MM.1S (cell line): ENCODE results near the gene PBX3.

Experiments used
- DNase-seq: peaks from one replicate; pipeline ENCODE4 v3.0.0-alpha.2; 2015
- H2AFZ ChIP-seq: fragments of 300-600 bp; sonication (generic); 2 replicates; pipeline ENCODE4 v1.6.0; 2016; ENCODE audit warnings: antibody characterized with exemption, low read length
- H3F3A ChIP-seq: fragments of 300-600 bp; sonication (generic); 2 replicates; pipeline ENCODE4 v1.6.1; 2016; ENCODE audit warnings: mild to moderate bottlenecking, antibody characterized with exemption, low read length, moderate library complexity, mixed read lengths; ENCODE audit not compliant: insufficient read depth
- H3K27ac ChIP-seq: fragments of 300-600 bp; sonication (generic); 2 replicates; pipeline ENCODE4 v1.5.1; 2016; ENCODE audit warnings: mild to moderate bottlenecking, low read length
- H3K27me3 ChIP-seq: fragments of 300-600 bp; sonication (generic); replicated peaks from 2 replicates; pipeline ENCODE4 v1.6.0; 2016; ENCODE audit warnings: low read length; ENCODE audit not compliant: insufficient read depth
- H3K36me3 ChIP-seq: fragments of 300-600 bp; sonication (generic); replicated peaks from 2 replicates; pipeline ENCODE4 v1.6.1; 2016; ENCODE audit warnings: mild to moderate bottlenecking, low read length, mixed read lengths; ENCODE audit not compliant: insufficient read depth
- H3K4me1 ChIP-seq: fragments of 300-600 bp; sonication (generic); 2 replicates; pipeline ENCODE4 v1.6.1; 2016; ENCODE audit warnings: low read length, mixed read lengths
- H3K4me2 ChIP-seq: fragments of 300-600 bp; sonication (generic); 2 replicates; pipeline ENCODE4 v1.6.0; 2016; ENCODE audit warnings: low read depth, low read length
- H3K4me3 ChIP-seq: fragments of 300-600 bp; sonication (generic); 2 replicates; pipeline ENCODE4 v1.5.1; 2016; ENCODE audit warnings: low read length, mixed read lengths
- H3K79me2 ChIP-seq: fragments of 300-600 bp; sonication (generic); 2 replicates; pipeline ENCODE4 v1.6.1; 2016; ENCODE audit warnings: mixed run types, low read length, mixed read lengths
- H3K9ac ChIP-seq: fragments of 300-600 bp; sonication (generic); 2 replicates; pipeline ENCODE4 v1.6.1; 2016; ENCODE audit warnings: low read length, mixed read lengths
- H3K9me2 ChIP-seq: fragments of 300-600 bp; sonication (generic); replicated peaks from 2 replicates; pipeline ENCODE4 v1.6.1; 2016; ENCODE audit warnings: mild to moderate bottlenecking, low read length, mixed read lengths; ENCODE audit not compliant: insufficient read depth
- H3K9me3 ChIP-seq: fragments of 300-600 bp; sonication (generic); replicated peaks from 2 replicates; pipeline ENCODE4 v1.6.1; 2016; ENCODE audit warnings: mild to moderate bottlenecking, low read length, mixed read lengths; ENCODE audit not compliant: insufficient read depth
- H4K20me1 ChIP-seq: fragments of 300-600 bp; sonication (generic); 2 replicates; pipeline ENCODE4 v1.6.1; 2016; ENCODE audit warnings: mild to moderate bottlenecking, low read length, moderate library complexity, mixed read lengths; ENCODE audit not compliant: insufficient read depth
- EZH2 ChIP-seq: fragments of 300-600 bp; sonication (generic); optimal IDR thresholded peaks from 2 replicates; pipeline ENCODE3; 2017; ENCODE audit warnings: low read depth, mild to moderate bottlenecking, antibody characterized with exemption, low read length, mixed read lengths
- EZH2phosphoT487 ChIP-seq: fragments of 300-600 bp; sonication (generic); IDR thresholded peaks from 2 replicates; pipeline ENCODE4 v1.6.1; 2018; ENCODE audit warnings: antibody characterized with exemption, low read length
- TF ChIP-seq, protein P1 (sequence below): fragments of 300-600 bp; sonication (generic); IDR thresholded peaks from 2 replicates; pipeline ENCODE4 v1.5.1; 2016; ENCODE audit warnings: antibody characterized with exemption, low read length, mixed read lengths

Gene PBX3

DNA sequence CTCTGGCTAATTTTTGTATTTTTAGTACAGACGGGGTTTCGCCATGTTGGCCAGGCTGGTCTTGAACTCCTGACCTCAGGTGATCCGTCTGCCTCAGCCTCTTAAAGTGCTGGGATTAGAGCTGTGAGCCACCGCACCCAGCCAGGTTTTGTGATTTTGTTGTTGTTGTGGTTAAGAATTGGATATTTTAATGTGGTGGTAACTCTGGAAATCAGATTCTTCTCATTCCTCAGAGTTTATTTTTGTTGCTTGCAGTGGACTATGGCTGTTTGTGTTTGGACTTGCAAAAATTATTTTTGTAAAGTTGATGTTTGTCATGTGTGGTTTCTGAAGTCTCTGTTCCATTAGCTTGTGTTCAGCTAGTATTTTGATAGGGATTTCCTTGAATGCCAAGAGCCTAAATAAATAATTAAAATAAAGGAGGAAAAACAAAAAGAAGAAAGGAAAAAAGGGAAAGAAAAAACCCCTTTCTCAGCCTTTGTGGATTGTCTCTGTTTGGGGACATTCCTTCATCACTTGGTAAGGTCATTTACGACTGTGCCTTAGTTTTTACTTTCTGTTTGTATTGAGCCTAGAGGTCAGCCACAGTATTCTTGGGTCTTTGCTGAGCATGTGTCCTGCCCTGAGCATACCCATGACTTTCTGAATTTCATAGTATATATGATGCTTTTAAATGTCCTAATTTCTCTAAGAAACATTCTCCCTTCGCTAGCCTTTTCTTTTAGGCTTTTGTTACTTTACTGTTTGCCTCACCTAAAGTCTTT, 37.3 kb downstream of the PBX3 start:
- Histone ChIP-seq H3K27me3 (no peaks in the 10 kb centered on the region), H3K36me3 (no peaks in the 10 kb centered on the region), H3K4me1 (peaks cover 8% of the 10 kb centered on the region), H3K4me3 (no peak overlapping the region), H3K27ac (no peak overlapping the region), H3F3A (no peaks in the 10 kb centered on the region), H3K9ac (no peak overlapping the region), H2AFZ (no peak overlapping the region), H3K9me2 (no peaks in the 10 kb centered on the region), H4K20me1 (no peaks in the 10 kb centered on the region), H3K79me2 (no peaks in the 10 kb centered on the region), H3K4me2 (0 out of 2 replicates have a peak overlapping the region, but pooled peaks have one; percentile 6), H3K9me3 (no peaks in the 10 kb centered on the region)
- TF ChIP-seq, protein P1, sequence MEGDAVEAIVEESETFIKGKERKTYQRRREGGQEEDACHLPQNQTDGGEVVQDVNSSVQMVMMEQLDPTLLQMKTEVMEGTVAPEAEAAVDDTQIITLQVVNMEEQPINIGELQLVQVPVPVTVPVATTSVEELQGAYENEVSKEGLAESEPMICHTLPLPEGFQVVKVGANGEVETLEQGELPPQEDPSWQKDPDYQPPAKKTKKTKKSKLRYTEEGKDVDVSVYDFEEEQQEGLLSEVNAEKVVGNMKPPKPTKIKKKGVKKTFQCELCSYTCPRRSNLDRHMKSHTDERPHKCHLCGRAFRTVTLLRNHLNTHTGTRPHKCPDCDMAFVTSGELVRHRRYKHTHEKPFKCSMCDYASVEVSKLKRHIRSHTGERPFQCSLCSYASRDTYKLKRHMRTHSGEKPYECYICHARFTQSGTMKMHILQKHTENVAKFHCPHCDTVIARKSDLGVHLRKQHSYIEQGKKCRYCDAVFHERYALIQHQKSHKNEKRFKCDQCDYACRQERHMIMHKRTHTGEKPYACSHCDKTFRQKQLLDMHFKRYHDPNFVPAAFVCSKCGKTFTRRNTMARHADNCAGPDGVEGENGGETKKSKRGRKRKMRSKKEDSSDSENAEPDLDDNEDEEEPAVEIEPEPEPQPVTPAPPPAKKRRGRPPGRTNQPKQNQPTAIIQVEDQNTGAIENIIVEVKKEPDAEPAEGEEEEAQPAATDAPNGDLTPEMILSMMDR: no peak
- no peak for TF ChIP-seq EZH2
- no peak for TF ChIP-seq EZH2phosphoT487
- no peak for DNase-seq

DNA sequence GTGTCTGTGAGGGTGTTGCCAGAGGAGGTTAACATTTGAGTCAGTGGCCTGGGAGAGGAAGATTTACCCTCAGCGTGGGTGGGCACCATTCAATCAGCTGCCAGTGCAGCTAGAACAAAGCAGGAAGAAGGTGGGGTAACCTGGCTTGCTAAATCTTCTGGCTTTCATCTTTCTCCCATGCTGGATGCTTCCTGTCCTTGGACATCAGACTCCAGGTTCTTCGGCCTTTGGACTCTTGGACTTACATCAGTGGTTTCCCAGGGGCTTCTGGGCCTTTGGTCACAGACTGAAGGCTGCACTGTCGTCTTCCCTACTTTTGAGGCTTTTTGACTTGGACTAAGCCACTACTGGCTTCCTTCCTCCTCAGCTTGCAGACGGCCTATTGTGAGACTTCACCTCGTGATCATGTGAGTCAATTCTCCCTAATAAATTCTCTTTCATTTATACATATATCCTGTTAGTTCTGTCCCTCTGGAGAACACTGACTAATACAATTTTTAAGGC, 38.1 kb downstream of the PBX3 start:
- Histone ChIP-seq H3K4me3 (no peak overlapping the region), H3K4me2 (no peak overlapping the region), H3K79me2 (no peaks in the 10 kb centered on the region), H3K9me2 (no peaks in the 10 kb centered on the region), H3K9ac (no peak overlapping the region), H3K4me1 (peaks cover 9% of the 10 kb centered on the region), H3F3A (no peaks in the 10 kb centered on the region), H3K9me3 (no peaks in the 10 kb centered on the region), H4K20me1 (no peaks in the 10 kb centered on the region), H3K27ac (no peak overlapping the region), H3K36me3 (no peaks in the 10 kb centered on the region), H3K27me3 (no peaks in the 10 kb centered on the region), H2AFZ (no peak overlapping the region)
- no peak for TF ChIP-seq EZH2
- TF ChIP-seq, protein P1: no peak
- no peak for TF ChIP-seq EZH2phosphoT487
- DNase-seq: no peak

DNA sequence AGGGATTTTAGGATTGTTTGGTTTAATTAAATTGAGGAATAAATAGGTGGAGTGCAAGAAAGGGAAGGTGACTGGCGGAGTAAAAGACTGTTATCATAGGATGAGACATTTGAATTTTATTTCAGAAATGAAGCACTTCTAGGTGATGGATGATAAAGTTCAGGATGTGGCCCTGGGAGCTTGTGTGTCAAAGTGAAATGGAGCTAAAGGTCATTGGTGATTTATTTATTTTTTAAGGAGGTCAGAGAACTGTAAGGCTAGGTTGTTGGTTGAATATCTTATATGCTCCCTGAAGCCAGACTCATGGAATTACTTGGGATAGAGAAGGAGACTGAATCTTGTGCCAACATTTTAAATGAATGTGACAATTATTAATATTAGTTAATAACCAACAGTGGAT, 40.5 kb downstream of the PBX3 start:
- peaks cover 9% of the 10 kb centered on the region for H3K4me1 ChIP-seq
- no peaks in the 10 kb centered on the region for H3K79me2 ChIP-seq
- H3K9ac ChIP-seq: no peak overlapping the region
- no peaks in the 10 kb centered on the region for H3K27me3 ChIP-seq
- H3K4me3 ChIP-seq: no peak overlapping the region
- no peaks in the 10 kb centered on the region for H3F3A ChIP-seq
- H3K4me2 ChIP-seq: no peak overlapping the region
- no peaks in the 10 kb centered on the region for H3K36me3 ChIP-seq
- H3K9me2 ChIP-seq: no peaks in the 10 kb centered on the region
- H3K27ac ChIP-seq: no peak overlapping the region
- DNase-seq: no peak
- no peaks in the 10 kb centered on the region for H3K9me3 ChIP-seq
- no peaks in the 10 kb centered on the region for H4K20me1 ChIP-seq
- H2AFZ ChIP-seq: no peak overlapping the region
- TF ChIP-seq, protein P1: no peak
- TF ChIP-seq EZH2phosphoT487 (no peak), EZH2 (no peak)
